D341Med (cell line): Measurements from ENCODE around the gene MTHFD2L.

Experiments
- DNase-seq: peaks from one replicate; pipeline ENCODE4 v3.0.0; 2012; ENCODE audit warnings: low spot score

Gene MTHFD2L

DNA sequence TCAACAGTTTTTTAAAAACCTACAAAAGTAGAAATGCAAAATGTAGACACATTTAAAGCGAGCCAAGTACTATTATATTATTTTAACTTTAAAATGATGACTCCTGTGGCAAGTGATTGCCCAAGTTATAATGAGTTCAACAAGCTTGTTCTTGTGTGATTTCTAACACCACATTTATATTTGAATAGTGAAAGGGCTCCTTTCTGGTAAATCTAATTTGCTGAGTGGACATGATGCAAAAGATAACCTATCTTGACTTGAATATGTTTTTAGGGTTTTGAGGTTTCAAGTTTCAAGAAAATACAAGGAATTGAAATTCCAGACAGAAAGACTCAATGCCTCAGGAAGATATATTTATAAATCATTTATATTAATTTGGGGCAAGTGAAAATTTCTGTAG, 149.3 kb downstream of the MTHFD2L start:
- DNase-seq = no peak

DNA sequence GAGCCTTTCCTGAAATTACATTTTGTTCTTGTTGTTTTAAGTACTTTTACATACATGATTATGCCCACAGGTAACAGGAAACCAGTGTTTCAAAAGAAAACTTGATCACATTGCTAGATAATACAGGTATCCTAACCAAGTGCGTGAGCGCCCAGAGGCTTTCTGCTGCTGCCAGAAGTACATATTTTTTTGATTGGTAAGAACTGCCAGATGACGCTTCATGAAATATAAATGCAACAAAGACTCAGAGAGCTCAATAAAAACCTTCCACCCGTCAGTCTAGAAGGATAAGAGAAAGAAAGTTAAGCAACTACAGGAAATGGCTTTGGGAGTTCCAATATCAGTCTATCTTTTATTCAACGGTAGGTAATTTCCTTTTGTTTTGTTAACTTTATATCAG, 150.3 kb downstream of the MTHFD2L start, which contains the start of gene EPGN:
EPGN (plus strand) TSS at position 256 of the 400 bp plus-strand sequence; CDS start at position 320, 64 bp downstream.
- DNase-seq = no peak

- no peak for DNase-seq
These were observed 151.3 kb downstream of the MTHFD2L start for GRCh38 chr4:74309223-74309622.

DNA sequence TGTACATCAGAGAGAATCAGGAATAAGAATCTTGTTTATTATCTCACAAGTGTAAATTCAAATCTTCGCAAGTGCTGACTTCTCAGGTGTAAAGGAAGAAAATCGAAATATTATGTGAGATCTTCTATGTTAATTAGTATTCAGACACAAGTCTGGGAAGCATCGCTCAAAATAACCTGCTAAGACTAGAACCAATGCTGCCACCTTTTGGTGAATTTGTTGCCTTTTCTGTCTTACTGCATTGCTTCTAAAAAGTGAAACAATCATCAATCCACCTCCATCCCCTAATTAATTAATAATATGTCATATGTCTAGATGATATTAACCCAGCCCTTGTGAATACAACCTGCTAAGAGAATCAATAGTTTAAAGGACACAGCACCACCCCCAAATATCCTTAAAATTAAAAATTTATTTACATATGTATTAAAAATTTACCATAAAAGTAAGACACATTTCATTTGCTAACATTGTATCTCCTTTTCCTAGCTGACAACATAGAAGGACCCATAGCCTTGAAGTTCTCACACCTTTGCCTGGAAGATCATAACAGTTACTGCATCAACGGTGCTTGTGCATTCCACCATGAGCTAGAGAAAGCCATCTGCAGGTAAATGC, 153.9 kb downstream of the MTHFD2L start:
- DNase-seq = peak; percentile 36

DNA sequence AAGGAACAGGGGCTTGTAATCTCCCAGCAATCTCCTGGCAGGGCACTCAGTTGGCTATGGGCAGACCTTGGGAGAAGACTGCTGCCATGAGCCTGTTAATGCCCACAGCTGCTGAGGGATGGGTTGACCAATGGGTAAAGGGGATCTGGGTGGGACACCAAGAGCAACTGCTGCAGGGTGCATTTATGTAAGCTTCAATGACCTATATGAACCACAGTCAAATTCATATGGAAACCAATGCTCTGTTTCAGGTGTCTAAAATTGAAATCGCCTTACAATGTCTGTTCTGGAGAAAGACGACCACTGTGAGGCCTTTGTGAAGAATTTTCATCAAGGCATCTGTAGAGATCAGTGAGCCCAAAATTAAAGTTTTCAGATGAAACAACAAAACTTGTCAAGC, 156.4 kb downstream of the MTHFD2L start:
- DNase-seq = no peak

- no peak for DNase-seq
These were observed 157.0 kb downstream of the MTHFD2L start for GRCh38 chr4:74314944-74315343.

- no peak for DNase-seq
These were observed 157.5 kb downstream of the MTHFD2L start for GRCh38 chr4:74315376-74315775.

DNA sequence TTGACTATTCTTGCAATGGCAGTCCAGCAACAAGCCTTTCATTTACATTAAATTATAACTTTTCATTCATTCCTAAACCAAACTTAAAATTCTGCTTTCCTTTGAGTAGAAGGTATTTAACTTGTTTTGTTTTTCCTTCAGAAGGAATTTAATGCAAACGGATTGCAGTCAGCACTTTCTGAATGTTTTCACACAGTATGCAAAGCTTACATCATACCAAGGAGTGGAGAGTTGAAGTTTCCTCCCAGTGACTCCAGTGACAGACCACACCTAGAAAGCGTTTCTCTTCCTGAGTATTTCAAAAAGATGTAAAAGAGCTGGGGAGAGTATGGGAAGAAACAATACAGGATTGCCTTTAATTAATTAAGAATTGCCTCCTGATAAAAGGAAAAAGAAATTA, 158.5 kb downstream of the MTHFD2L start:
- no peak for DNase-seq

DNA sequence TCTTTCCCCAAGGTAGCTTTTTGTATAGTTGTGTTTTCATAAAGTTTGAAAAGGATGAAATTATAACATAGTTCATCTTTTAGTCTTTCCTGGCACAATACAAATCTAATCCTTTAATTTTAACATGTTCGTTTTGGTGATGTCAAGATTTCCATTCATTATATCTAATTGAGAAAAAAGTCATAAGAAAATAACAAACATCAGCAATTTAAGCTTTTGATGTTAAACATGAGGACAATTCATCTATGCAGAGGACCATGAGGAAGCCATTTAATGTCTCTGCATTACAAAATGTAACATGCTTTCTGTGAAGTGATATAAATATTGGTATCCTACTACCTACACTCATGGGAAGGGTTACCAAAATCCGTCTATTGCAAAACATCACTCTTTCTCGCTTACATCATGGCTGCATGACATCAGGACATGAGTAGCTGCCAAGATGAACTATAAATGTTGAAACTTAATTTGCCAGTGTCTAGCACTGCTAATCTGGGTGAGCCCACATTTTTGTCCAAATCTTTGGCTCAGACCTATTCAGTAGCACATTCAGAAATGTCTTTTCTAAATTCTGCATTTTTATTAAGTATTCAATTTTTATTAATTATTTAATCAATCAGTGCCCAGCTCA, 159.8 kb downstream of the MTHFD2L start:
- DNase-seq = no peak

DNA sequence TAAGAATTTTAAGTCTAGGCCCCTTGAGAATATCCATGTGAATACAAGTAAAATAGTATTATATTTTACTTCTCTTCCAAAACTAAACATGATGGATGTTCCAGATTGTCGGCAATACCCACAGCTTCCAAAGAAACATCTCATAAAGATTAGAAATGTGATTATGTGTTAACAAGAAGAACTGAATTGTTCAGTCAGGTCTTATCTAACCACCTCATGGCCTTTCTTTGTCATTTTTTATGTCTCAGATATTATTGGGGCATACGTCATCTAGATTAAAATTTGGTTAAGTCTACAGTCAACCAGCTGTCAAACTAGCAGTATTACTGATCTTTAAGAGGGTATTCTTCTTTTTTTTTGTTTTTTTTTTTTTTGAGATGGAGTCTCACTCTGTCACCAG, 160.4 kb downstream of the MTHFD2L start:
- DNase-seq = no peak

DNA sequence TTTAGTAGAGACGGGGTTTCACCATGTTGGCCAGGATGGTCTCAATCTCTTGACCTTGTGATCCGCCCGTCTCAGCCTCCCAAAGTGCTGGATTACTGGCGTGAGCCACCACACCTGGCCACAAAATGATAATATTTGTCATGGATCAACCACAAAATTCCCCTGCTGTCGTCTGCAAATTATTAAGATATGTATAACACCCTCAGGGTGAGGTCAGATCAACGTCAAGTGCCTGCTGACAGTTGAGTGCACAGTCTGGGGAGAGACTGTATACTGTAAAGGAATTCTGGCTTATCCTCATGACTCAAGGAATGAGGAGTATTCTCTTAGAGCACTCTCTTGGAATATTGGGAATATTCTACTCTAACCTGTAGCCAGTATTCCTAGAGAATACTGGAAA, 161.6 kb downstream of the MTHFD2L start:
- DNase-seq = no peak

DNA sequence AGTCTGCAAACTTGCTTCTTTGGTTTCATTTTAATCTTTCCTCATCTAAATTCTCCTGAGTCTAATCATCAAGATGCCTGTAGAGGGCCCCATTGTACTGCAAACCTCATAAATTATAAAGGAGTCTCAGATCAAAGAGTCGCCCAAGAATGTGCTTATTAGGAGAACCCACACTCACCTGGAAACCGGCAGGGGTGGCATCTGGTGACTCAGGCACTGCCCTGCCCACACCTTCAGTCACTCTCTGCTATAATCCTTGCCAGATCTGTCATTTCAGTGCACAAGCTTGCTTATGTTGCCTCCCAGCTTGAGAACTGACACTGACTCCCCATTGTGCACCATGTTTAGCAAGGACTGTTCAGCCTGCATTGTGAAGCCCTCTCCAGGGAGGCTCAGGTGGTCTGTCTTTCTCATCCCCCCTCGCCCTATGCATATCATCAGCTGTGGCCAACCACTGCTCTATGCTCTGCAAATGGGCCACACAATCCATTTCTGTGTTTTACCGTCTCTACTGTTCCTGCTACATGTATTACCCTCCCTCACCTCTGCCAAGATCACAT, 162.7 kb downstream of the MTHFD2L start:
- DNase-seq = peak; percentile 60

GRCh38 chr4:74322301-74322700, 164.4 kb downstream of the MTHFD2L start:
- no peak for DNase-seq

GRCh38 chr4:74323663-74324062, 165.7 kb downstream of the MTHFD2L start:
- DNase-seq = no peak

DNA sequence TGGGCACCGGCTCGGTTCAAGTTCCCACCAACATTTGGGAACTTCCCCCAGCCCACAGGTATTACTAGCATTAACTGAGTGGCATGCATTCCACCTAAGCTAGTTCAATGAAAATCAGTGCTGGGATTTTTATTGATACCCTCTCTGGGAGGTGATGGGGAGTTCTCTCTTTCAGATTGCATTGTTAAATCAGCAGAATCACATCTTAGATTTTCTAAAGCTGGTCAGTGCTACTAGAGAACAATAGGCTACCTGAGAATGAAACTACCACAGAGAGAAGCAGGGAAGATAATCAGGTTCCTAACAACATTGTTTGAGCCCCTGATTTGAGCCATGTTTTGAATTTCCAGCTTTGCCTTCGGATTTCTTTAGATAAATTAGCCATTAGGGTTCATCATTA, 166.3 kb downstream of the MTHFD2L start:
- DNase-seq = no peak

DNA sequence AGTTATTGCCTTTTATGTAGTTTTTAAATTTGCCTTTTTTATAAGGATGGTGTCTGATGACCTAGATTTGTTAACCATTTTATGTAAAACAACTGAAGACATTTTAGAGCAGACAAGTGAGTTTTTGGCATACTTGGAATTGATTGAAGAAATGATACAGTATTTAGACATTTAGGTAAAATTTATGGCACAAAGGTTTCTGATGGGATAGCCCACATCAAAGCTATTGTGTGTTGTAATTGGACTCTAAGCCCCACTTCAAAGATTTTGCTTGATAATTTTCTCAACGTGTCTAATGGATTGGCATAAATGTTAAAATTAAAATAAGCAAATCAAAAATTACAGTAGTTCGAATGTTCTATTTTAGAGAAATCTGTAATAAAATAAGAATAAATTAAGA, 168.0 kb downstream of the MTHFD2L start:
- no peak for DNase-seq

- DNase-seq = no peak
These were observed 169.8 kb downstream of the MTHFD2L start for GRCh38 chr4:74327762-74328161.

DNA sequence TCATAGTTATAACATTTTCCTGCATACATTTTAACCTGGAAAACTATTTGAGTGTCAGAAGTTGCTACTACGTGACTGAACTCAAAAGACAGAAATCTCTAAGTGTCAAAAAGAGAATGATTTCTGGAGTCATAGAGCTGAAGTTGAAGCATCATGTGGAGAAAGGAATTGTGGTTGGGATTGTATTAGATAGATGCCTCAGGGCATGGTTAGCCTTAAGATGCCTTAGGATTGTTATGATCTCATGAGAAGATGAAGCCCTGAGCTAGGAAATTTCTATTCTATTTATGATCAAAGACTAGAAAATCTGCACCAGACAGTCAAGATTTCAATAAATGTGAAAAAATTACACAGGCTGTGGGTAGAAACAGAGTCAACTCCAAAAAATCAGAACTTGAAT, 170.6 kb downstream of the MTHFD2L start:
- no peak for DNase-seq

GRCh38 chr4:74329307-74329706, 171.4 kb downstream of the MTHFD2L start:
- no peak for DNase-seq

DNA sequence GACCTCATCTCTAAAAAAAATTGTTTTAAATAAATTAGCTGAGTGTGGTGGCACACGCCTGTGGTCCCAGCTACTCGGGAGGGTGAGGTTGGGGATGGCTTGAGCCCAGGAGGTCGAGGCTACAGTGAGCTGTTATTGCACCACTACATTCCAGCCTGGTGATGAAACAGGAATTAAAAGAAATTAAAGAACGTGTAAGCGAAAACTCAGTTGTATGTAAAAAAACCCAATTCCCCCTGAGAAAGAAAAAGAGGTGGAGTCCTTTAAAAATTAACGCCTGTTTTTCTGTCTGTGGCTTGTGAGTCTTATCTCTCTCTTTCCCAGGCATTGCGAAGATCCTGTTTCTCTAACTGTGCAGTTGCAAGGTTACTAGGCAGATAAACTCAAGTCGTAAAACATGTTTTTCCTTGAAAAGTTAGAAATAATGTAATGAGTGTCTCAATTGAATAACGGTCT, 172.4 kb downstream of the MTHFD2L start:
- DNase-seq = no peak

DNA sequence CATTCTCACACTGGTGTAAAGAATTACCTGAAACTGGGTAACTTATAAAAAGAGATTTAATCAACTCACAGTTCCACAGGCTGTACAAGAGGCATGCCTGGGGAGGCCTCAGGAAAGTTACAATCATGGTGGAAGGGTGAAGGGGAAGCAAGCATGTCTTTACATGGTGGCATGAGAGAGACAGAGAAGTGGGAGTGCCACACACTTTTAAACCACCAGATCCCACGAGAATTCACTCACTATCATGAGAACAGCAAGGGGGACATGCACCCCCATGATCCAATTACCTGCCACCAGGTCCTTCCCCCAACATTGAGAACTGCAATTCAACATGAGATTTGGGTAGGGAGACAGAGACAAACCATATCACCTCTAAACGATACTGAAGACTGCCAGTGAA, 173.3 kb downstream of the MTHFD2L start:
- no peak for DNase-seq

GRCh38 chr4:74331944-74332343, 174.0 kb downstream of the MTHFD2L start:
- DNase-seq = no peak

GRCh38 chr4:74334636-74335035, 176.7 kb downstream of the MTHFD2L start:
- DNase-seq = no peak
